ENCODE measurements around the gene EPB41. TPM values are rescaled to one million over a fixed set of nuclear protein-coding genes. Genes with fewer than 3 reads are reported as not detected.

EPB41 gene
- total and polyA plus RNA-seq, 9 of the 15 experiments (the other 6 are each of a cell fraction or from before 2014, with no cell fraction given), result 3.7 to 213 (median 141) TPM

- no peak for TF ChIP-seq HOMEZ (CRISPR knock-in tag; IDR thresholded peaks at IDR 0.05)
- no peak for TF ChIP-seq STAT6 (CRISPR knock-in tag; IDR thresholded peaks at IDR 0.05)
- no peak for TF ChIP-seq EZH2 (IDR thresholded peaks at IDR 0.05; ENCODE audit: borderline replicate concordance, low read depth, low read length)
- no peak for TF ChIP-seq RBM14 (IDR thresholded peaks at IDR 0.05; ENCODE audit: borderline replicate concordance, insufficient read depth, low read depth, low read length)
- TF ChIP-seq RBM17 (IDR thresholded peaks at IDR 0.05; ENCODE audit: borderline replicate concordance, low read depth, low read length), result no peak
- TF ChIP-seq, protein P1, sequence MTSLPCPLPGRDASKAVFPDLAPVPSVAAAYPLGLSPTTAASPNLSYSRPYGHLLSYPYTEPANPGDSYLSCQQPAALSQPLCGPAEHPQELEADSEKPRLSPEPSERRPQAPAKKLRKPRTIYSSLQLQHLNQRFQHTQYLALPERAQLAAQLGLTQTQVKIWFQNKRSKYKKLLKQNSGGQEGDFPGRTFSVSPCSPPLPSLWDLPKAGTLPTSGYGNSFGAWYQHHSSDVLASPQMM (CRISPR knock-in tag; IDR thresholded peaks at IDR 0.05), result no peak
- no peak for TF ChIP-seq CTCFL (IDR thresholded peaks at IDR 0.05; ENCODE audit: borderline replicate concordance, insufficient read depth, low read depth, low read length, poor library complexity, severe bottlenecking)
- 0 out of 2 replicates have a peak, but pooled peaks have one; percentile 75 for TF ChIP-seq ZBTB17 (CRISPR knock-in tag; IDR thresholded peaks at IDR 0.05)
- no peak for TF ChIP-seq ZNF785 (CRISPR knock-in tag; IDR thresholded peaks at IDR 0.05)
- no peak for TF ChIP-seq IRF2 (CRISPR knock-in tag; IDR thresholded peaks at IDR 0.05)
- TF ChIP-seq, protein P2, sequence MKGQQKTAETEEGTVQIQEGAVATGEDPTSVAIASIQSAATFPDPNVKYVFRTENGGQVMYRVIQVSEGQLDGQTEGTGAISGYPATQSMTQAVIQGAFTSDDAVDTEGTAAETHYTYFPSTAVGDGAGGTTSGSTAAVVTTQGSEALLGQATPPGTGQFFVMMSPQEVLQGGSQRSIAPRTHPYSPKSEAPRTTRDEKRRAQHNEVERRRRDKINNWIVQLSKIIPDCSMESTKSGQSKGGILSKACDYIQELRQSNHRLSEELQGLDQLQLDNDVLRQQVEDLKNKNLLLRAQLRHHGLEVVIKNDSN (CRISPR knock-in tag; IDR thresholded peaks at IDR 0.05), result no peak
- peak; percentile 65 for TF ChIP-seq FOSL1 (tag; conservative IDR thresholded peaks at IDR 0.05)
- TF ChIP-seq FUS (optimal IDR thresholded peaks at IDR 0.05; ENCODE audit: low read depth, low read length), result no peak
- TF ChIP-seq RBM39 (optimal IDR thresholded peaks at IDR 0.05; ENCODE audit: low read depth, low read length), result peak; percentile 69
- TF ChIP-seq FOXK1 (CRISPR knock-in tag; IDR thresholded peaks at IDR 0.05; ENCODE audit: borderline replicate concordance), result no peak
- TF ChIP-seq ZNF589 (CRISPR knock-in tag; IDR thresholded peaks at IDR 0.05; ENCODE audit: low read depth), result no peak
- no peak for TF ChIP-seq NCOA6 (IDR thresholded peaks at IDR 0.05)
- TF ChIP-seq MYNN (IDR thresholded peaks at IDR 0.05), result peak; percentile 82
- TF ChIP-seq MYNN (CRISPR knock-in tag; IDR thresholded peaks at IDR 0.05), result no peak
- TF ChIP-seq NFYB (IDR thresholded peaks at IDR 0.05; ENCODE audit: extremely low read depth, insufficient read length), result no peak
- no peak for TF ChIP-seq GTF2A2 (tag; IDR thresholded peaks at IDR 0.05)
- TF ChIP-seq DACH1 (IDR thresholded peaks at IDR 0.05; ENCODE audit: partially characterized antibody), result peak; percentile 67
Observed at GRCh38 chr1:28882009-28882628, 32.2 kb upstream of the EPB41 start (continued).
